NOMO-1 treated with dmso at 0.1 percent for 144 hours (cell line): ENCODE measurements around the gene CPB2.

Experiments
- DNase-seq: peaks from one replicate; lab custom pipeline; 2025; ENCODE audit not compliant: unreplicated experiment; lab: John Stamatoyannopoulos, UW

The CPB2 gene

GRCh38 chr13:46100191-46100815 is 4.5 kb downstream of the CPB2 start:
- DNase-seq, result peak; percentile 44

GRCh38 chr13:46097663-46098062 is 7.2 kb downstream of the CPB2 start:
- no peak for DNase-seq

- DNase-seq, result no peak
Measured at GRCh38 chr13:46097015-46097414, 7.8 kb downstream of the CPB2 start.

GRCh38 chr13:46094478-46094877 is 10.4 kb downstream of the CPB2 start:
- DNase-seq, result no peak

GRCh38 chr13:46088821-46089562 is 15.8 kb downstream of the CPB2 start:
- no peak for DNase-seq

- DNase-seq, result no peak
Measured at GRCh38 chr13:46087481-46087880, 17.4 kb downstream of the CPB2 start.

- DNase-seq, result no peak
Measured at GRCh38 chr13:46086985-46087384, 17.8 kb downstream of the CPB2 start.

GRCh38 chr13:46086421-46086922 is 18.4 kb downstream of the CPB2 start:
- DNase-seq, result no peak

GRCh38 chr13:46085737-46086136 is 19.1 kb downstream of the CPB2 start:
- no peak for DNase-seq

- no peak for DNase-seq
Measured at GRCh38 chr13:46082324-46082723, 22.5 kb downstream of the CPB2 start.

GRCh38 chr13:46079770-46080169 is 25.1 kb downstream of the CPB2 start:
- DNase-seq, result no peak

- DNase-seq, result no peak
Measured at GRCh38 chr13:46077265-46077664, 27.6 kb downstream of the CPB2 start.

GRCh38 chr13:46076827-46077226 is 28.0 kb downstream of the CPB2 start:
- no peak for DNase-seq

- no peak for DNase-seq
Measured at GRCh38 chr13:46075811-46076210, 29.0 kb downstream of the CPB2 start.

GRCh38 chr13:46071590-46072249 is 33.1 kb downstream of the CPB2 start:
- DNase-seq, result no peak

GRCh38 chr13:46063292-46063691 is 41.5 kb downstream of the CPB2 start:
- no peak for DNase-seq

GRCh38 chr13:46062185-46062584 is 42.6 kb downstream of the CPB2 start:
- no peak for DNase-seq

GRCh38 chr13:46059405-46059804 is 45.4 kb downstream of the CPB2 start:
- no peak for DNase-seq

GRCh38 chr13:46058268-46058667 is 46.6 kb downstream of the CPB2 start:
- DNase-seq, result no peak

GRCh38 chr13:46057256-46058015 is 47.4 kb downstream of the CPB2 start:
- no peak for DNase-seq
